Measurements from ENCODE around the gene CDH2.

Gene CDH2

DNA sequence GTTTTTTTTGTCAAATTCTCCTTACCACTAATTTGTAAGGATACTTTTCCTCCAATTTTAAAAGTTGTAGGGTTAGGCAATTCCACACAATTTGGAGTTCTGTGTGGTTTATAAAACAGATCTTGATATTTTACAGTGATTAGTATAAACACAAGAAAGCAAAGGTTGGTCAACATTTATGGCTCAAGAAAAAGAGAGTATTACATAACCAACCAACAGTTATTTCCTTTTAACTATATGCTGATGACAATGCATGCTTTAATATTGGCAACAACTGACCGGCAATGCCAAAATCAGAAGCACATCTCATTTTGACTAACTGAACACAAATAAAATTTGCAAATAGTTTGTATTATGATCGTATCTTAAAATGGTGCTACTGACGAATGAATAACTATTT lies 137.2 kb downstream of the CDH2 start:
- no peak for DNase-seq

DNA sequence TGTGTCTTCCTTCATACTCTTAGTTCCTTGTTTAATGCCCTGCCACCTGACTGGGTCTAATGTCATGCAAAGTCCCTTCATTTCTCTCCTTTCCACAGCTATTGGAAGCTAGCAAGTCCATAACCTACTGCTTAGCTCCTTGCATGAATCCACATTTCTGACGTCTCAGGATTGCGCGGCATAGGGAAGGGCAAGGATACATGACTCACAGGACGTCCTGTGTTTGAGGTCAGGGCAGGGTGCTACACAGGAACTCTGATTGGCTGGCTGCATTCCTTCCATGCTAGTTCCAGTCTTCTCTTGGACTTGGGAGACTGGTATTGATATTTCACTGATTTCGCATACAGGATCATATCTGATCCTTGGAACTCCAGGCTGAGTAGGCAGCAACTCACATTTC lies 137.9 kb downstream of the CDH2 start:
- no peak for DNase-seq

DNA sequence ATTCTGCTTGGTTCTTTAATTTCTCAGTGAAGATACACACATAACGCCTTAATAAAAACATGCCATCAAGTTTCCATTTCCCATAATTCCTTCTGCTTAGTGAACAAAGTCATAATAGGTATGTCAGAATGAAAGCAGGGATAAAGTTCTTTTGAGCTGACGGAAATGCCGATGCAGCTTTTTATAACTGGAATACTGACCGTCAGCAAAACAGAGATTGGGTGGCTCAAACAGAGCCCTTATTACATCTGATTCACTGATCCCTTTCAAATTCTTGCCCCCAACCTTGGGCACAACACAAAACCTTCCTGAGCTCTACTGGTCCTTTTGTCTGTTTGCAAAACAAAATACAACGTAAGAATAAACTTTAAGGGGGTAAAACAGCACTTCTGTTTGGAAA lies 140.4 kb downstream of the CDH2 start:
- DNase-seq, result no peak

DNA sequence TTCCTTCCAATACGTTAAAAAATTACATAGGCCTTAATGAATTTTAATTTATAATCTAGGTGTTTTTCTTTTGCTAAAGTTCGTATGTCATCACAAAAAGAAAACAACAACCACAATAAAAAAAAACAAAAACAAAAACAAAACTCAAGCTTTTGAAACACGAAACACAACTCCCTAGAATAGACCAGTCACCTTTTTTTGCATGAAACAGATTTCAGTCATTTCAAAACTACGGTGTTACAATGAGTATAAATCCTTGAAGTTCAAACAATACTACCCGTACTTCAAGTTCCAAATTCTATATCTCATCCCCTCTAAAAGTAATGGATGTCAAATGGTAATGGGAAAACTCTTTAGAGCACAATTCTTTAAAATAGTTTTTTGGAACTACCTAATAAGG lies 142.4 kb downstream of the CDH2 start:
- DNase-seq, result no peak

DNA sequence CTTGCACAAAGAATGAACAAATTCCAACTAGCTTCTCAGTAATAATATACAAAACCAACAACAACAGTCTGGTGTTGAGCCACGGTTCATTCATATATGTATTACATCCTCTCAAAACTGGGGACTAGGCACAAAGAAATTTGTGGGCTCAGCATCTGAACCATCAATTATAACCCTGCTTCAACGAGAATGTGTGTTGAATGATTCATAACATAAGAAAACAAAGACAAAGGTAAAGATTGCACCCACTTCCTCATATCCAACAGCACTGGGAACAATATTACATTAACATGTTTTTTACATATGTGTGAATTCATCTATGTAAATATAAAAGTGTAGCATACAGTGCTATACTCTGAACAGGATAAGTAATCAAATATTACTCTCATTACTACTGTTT lies 144.8 kb downstream of the CDH2 start:
- no peak for DNase-seq

DNA sequence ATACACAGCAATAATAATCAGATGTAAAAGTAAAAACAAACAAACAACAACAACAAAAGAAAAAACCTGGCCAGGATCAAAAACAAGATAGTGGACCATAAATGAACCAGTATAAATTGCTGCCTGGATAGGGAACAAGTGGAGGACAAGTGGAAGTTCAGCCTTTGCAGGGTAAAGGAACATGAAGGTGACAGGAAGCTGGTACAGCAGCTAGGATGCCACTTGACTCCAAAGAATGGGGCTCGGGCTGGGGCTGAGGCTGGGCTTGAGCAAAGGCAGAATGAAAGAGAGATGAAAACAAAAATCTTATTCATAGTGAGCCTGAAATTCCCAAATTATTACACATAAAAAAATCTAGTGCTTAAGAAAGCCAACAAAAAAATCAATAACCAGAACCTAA lies 146.5 kb downstream of the CDH2 start:
- no peak for DNase-seq

DNA sequence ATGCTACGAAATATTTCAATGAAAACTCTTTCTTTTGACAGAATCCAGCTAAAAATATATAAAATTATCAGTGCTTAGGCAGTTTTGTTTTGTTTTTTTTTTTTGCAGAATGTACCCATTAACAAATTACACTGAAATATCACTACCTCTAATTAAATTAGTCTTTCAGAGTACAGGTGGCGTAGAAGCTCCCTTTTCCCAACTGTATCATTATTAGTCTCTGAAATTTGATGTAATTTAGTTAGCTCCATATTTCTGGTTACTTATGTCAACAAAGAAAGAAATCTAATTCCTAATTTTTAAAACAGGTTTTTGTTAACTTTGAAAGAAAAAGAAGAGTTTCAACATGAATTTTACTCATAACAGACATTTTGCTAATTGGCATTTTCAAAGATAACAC lies 149.2 kb downstream of the CDH2 start:
- DNase-seq, result no peak

DNA sequence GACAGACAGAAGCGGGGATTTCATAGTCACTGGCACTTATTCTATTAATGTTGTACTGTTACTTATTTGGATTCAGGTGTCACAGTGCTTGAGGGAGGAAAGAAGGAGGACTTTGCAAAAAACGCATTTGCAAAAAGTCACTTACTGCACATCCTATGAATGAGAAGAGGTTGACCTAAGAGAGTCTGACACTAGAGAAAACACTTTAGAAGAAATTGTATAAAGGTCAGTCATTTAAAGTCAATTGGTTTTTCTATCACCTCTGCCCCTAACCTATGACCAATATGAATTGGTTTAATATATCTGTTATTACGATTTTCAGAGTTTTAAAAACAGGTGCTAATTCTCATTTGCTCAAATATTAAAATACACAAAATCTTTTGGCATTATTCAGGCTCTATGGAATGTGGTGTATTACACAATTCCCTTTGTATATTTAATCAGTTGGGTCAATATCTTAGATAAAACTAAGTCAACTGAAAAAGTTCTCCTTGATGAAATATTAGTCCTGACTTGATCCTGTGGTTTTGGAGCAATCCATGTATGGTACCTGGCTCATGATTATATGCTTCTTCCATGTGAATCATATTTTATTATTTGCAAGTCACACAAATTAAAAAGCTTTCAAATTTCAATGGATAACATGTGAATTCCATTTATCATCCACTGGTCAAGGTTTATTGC lies 157.4 kb downstream of the CDH2 start:
- no peak for DNase-seq

DNA sequence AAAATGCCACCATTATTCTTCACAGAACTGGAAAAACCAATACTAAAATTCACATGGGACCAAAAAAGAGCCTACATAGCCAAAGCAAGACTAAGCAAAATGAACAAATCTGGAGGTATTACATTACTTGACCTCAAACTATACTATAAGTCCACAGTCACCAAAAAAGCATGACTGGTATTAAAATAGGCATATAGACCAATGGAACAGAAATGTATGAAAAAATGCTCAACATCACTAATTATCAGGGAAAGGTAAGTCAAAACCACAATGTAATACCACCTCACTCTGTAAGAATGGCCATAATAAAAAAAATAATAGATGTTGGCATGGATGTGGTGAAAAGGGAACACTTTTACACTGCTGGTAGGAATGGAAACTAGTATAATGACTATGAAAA lies 158.6 kb downstream of the CDH2 start:
- DNase-seq, result no peak

DNA sequence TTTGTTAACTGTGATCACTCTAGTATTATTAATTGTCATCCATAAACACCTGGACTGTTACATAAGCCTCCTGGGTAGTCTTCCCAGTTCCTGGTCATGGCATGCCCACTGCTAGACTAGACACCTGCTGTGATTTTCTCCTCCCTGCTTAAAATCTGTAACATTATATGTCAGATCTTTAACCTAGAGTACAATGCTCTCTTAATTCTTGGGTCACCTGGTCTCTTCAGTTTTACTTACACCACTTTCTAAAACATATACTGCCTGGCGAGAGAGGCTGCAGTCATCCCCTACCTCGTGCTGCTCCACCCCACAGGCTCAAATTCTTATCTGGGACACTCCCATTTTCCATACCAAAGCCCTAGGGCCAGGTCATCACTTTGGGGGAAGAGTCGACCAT lies 161.3 kb downstream of the CDH2 start:
- no peak for DNase-seq

DNA sequence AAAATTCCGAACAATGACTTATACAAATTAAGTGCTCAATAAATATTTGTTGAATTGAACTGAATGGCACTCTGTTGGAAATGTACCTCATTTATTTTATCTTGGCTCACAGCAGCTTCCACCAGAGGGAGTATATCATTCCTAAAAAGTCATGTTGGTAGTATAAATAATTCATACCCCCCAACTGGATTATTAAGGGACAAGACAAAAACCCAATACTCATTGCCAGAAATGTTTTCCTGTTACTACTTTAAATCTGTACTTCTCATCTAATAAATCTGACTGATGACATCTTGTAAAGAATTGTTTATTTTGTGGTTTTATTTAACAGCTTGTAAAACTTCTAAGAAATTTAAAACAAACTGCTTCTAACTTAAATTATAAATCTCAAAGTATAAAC lies 163.9 kb downstream of the CDH2 start:
- DNase-seq, result no peak

DNA sequence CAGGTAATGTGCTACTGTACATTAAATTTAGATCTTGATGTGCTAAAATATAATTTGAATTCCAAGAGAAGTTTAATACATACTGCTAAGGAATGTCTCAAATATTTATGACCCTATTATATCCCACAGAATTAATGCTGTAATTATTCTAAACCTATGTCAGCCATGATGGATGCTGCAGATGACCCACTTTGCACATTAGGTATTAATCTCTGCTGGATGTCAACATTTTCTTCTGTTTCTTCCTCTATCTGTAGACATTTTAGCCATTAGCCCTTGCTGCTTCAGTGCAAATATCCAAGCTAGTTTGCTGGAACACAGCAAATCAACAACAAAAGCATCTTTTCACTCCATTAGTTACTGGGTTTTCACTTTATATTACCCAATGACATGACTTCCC lies 164.6 kb downstream of the CDH2 start:
- no peak for DNase-seq

DNA sequence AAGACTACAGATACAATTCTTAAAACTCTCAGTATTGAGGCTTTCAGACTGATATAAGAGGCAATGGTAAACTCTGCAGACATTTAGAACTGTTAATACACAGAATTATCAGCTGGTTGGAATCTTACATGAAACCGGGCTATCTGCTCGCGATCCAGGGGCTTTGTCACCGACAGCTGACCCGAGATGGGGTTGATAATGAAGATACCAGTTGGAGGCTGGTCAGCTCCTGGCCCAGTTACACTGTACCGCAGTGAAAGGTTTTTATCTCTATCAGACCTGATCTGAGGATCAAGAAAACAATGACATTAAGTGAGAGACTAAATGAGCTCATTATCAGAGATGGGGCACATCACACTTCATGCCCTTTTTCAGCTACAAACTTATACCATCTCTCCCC lies 167.3 kb downstream of the CDH2 start:
- no peak for DNase-seq

DNA sequence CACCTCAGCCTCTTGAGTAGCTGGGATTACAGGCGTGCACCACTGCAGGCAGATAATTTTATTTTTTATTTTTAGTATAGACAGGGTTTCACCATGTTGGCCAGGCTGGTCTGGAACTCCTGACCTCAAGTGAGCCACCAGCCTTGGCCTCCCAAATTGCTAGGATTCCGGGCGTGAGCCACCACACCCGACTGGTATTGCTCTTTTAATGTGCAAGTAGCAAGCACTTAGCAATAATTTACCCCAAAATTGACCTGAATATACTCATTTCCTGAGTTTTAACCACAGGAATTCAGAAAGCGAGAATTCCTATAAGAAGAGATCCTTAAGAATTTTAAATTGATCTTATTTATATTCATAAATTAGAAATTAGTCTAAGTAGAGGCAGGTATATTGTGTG lies 169.1 kb downstream of the CDH2 start:
- no peak for DNase-seq

DNA sequence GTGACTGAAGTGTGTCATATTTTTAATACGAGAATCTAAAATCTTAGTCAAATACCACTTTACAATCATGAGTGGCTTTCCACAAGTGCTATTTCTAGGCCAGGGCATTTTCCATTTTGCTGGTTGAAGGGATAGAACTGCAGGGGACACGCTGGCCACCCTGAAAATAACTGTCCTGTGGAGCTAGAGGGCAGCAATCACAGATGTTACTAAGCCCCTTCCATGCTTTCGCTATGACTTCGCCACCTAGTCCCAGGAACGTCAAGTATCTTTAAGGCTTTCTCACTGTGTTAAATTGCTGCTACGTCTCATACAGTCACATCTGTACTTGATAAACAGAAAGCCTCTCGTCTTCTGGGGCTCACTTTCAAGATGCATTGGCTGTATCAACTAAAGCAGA lies 171.8 kb downstream of the CDH2 start:
- DNase-seq, result no peak

DNA sequence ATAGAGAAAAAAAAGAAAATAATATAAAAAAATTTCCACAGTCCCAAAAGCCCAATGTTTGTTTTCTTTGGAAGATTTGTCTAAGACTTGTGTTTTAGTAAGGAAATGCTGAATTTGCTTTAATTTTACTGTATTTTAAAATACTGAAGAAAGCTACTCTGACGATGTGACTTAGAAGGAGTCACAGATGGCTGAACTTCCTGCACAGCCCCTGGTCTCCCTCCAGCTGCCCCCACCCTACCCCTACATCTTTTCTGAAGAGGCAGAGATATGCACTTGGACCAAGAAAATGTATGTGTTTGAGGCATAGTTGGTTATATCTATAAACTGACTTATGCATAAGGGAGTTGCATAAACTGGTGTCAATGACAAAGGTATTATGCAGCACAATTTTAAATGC lies 172.3 kb downstream of the CDH2 start:
- DNase-seq, result no peak

DNA sequence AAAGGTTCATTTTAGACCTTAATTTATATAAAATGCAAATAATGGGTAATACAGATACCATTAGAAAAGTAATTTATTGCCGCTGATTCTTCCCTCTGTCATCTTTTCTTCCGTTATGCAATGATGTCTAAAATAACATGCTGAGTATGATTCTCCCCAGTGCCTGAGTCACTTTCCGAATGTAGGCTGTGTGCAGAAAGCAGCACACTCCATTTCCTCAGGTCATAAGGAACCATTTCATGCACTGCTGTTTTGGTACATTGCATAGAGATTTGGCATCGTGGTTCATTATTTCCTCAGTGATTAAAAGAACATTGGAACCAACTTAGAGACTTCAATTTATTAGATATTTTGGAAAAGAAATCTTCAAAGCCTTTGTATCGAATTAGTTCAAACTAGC lies 173.5 kb downstream of the CDH2 start:
- no peak for DNase-seq

DNA sequence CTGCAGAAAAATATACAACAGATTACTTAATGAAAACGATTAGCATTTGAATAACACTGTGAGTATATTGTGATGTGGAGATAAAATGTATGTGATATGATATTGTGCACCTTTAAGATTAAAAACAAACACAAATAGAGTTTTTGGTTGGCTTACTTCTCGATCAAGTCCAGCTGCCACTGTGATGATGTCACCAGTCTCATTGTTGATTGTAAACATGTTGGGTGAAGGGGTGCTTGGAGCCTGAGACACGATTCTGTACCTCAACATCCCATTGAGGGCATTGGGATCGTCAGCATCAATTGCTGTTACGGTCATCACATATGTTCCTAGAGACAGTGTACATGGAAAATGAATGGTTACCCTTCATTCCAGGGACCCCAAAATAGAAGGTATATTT lies 174.1 kb downstream of the CDH2 start:
- no peak for DNase-seq

DNA sequence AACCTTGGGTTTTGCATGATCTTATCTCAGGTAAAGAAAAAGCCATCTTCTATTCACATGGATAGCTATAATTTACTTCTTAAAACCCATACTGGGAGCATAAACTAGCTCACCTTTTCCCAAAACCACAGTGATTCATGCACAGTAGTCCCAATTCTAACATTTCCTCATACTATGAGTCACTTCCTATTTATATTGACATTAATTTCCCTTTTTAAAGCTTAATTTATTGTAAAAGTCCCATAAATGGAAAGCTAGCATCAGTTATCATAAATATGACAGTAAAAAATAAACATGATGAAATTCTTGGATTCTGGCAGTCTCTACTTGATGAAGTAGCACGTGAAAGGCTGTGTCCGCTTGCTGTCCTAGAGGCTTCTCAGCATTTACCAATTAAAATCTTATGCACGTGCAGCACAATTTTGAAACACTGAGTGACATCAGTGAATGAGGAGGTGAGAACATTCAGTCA lies 180.1 kb downstream of the CDH2 start:
- DNase-seq, result no peak

DNA sequence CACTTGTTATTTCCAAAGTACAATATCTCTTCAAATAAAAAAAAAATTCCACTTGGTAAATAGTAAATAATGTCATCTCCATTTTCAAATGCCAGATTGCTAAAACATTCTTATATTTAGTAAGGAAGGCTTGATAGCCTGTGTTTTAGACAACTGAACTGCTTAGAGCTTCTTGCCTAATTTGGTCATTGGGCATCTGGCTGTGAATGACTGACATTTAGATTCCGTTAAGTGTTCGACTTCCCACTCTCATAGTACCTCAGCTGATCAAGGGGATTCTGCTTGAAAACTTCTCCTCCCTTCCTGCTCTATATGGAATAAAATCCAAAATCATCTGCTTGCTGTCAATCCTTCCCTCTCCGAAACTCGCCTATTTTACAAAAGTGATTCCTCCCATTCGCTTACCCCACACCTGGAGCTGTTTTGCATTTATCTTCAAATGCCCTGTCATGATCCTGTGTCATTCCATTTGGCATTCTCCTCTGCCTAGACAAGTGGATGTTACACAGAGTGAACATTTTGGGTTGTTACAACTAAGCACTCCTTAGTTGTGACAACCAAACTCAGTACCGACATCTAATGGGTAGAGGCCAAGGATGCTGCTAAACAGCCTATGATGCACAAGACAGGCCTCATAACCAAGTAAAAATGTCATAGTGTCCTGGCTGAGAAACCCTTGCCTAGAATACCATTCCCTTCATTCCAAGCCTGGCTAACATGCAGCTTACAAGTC lies 181.0 kb downstream of the CDH2 start:
- DNase-seq, result no peak

DNA sequence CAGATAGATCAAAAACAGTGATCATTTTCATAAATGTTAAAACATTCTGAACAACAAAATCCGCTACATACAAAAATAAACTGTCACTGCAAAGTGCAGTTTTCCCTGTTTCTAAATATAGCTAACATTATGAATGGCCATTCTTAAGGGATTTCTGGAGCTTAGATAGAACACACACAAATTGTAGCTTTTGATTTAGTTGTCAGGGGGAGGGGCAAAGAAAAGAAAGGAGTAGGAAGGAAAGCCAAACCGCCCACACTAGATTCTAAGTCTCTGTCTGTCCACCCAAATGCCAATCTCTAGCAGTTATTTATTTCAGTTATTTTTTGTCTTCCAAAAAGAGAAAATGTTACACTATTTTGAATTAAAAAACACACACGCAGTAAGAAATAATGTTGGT lies 182.4 kb downstream of the CDH2 start:
- DNase-seq, result no peak

DNA sequence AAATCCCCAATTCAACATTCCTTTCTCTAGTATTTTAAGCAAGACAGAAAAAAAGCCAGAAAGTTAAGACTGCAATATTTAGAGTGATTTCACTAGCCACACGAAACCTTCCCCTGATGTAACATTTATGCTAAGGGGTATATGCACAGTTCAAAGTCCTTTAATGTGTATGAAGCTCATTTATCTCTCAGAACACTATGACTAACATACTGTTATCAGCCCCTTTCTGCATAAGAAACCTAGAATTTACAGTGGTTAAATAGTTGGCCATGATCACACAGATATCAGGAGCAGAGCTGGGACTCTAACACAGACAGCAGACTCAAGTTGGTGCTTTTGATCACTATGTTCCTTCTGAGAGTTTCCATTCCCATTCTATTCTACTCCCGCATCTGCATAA lies 185.5 kb downstream of the CDH2 start:
- DNase-seq, result no peak

DNA sequence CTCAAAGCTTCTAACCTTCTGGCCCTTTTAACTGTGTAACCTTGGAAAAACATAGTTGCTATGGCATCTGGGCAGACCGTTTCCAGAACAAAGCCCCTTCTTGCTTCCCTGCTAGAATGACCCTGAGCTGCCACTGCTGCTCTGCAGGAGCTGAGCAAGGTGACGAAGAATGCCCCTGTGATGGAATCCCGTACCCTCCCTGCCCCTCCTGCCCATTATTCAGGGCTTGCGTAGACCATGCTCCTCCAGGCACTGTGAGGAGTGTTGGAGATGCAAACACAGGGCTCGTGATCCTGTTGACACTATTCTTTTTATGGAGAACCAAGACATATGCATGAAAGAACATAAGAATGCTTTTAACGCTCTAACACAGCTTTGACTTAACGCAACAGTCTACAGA lies 191.1 kb downstream of the CDH2 start:
- DNase-seq, result no peak

DNA sequence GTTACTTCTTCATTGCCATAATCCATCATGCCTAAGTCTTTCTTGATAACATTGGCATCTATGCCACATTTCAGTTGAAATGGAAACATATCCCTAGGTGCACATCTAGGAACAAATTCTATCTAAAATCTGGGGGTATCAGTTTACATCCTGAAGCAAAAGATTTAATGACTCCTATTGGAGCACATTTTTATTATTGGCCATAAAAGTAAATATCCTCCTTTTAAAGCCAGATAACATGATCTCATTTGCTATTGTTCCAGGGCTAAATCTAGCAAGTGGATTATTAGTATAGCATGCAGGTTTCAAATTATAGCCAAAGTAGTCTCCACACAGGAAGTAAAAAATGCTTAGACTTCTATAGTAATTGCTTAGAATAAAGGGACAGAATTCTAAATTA lies 193.2 kb downstream of the CDH2 start:
- DNase-seq, result no peak

DNA sequence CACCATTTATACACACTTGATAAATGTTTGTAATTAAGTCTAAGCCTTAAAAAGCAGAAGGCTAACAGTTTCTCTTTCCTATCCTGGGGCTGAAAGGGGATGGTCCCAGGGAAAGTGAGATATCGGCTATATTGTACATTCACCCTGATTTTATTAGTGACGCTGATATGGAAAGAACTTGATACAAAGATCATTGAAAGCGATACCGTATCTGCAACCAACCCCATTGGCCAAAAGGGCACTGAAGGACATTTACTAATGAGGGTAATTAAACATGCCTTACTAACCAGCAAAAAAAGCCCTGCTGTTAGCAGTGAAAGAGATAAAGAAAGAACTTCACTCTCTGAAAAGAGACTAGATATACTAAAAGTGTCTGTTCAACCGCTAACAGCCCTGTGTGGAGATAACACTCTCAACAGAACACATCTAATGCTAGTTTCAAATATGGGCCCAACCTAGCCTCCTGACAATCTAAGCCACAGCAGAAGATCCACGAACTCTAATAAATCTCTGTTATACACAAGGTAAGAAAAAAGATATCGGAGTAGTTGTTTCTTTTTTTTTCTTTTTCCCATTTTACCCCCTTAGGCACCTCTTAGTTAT lies 200.0 kb downstream of the CDH2 start:
- DNase-seq, result no peak
